A673 (cell line): ENCODE results near the gene CHPF2. TPM values are rescaled to one million over a fixed set of nuclear protein-coding genes. Genes with fewer than 3 reads are reported as not detected.

ENCODE experiments used
- BruUV-seq: library from RNA; stranded (reverse); fragments of 400-500 nt; replicated peaks from 2 replicates; lab custom pipeline; 2021; lab: Mats Ljungman, UMichigan
- CTCF ChIA-PET: fragments of 300-600 bp; sonication (Branson Sonifier 250); formaldehyde crosslinking; loops from one replicate; lab custom pipeline; 2022; ENCODE audit warnings: antibody characterized with exemption; lab: Charles Lee
- POLR2A ChIA-PET: fragments of 300-600 bp; sonication (Branson Sonifier 250); formaldehyde crosslinking; loops from one replicate; lab custom pipeline; 2022; ENCODE audit warnings: antibody characterized with exemption; ENCODE audit not compliant: low non-redundant PET; lab: Charles Lee
- DNase-seq: peaks from one replicate; pipeline ENCODE4 v3.0.0-alpha.2; 2015; ENCODE audit warnings: low spot score
- H3K27ac ChIP-seq: fragments of 200-600 bp; sonication (generic); 2 replicates; pipeline ENCODE4 v1.5.1; 2016; ENCODE audit warnings: mixed run types, low read depth, mild to moderate bottlenecking, mixed read lengths, antibody characterized with exemption, low read length; ENCODE audit not compliant: poor library complexity, severe bottlenecking
- H3K27me3 ChIP-seq: fragments of 200-600 bp; sonication (generic); replicated peaks from 2 replicates; pipeline ENCODE4 v1.6.1; 2017; ENCODE audit warnings: mixed run types, low read depth, mild to moderate bottlenecking, mixed read lengths, antibody characterized with exemption, low read length; ENCODE audit not compliant: insufficient read depth, poor library complexity
- H3K36me3 ChIP-seq: fragments of 200-600 bp; sonication (generic); 2 replicates; pipeline ENCODE4 v1.6.1; 2016; ENCODE audit warnings: mixed run types, mild to moderate bottlenecking, mixed read lengths, antibody characterized with exemption, low read length; ENCODE audit not compliant: insufficient read depth, poor library complexity, severe bottlenecking
- H3K4me1 ChIP-seq: fragments of 200-600 bp; sonication (generic); 2 replicates; pipeline ENCODE4 v1.6.1; 2017; ENCODE audit warnings: mixed run types, mild to moderate bottlenecking, mixed read lengths, antibody characterized with exemption, low read length; ENCODE audit not compliant: insufficient read depth, poor library complexity, severe bottlenecking
- H3K4me3 ChIP-seq: fragments of 200-600 bp; sonication (generic); 2 replicates; pipeline ENCODE4 v1.5.1; 2016; ENCODE audit warnings: low read depth, mixed run types, mild to moderate bottlenecking, mixed read lengths, low read length; ENCODE audit not compliant: poor library complexity, severe bottlenecking
- H3K9me3 ChIP-seq: fragments of 200-600 bp; sonication (generic); 2 replicates; pipeline ENCODE4 v1.6.1; 2016; ENCODE audit warnings: mixed run types, low read depth, mild to moderate bottlenecking, mixed read lengths, antibody characterized with exemption, low read length; ENCODE audit not compliant: poor library complexity, severe bottlenecking
- EZH2 ChIP-seq: fragments of 200-600 bp; sonication (generic); IDR thresholded peaks from 2 replicates; pipeline ENCODE4 v1.6.1; 2017; ENCODE audit warnings: borderline replicate concordance, low read depth, mild to moderate bottlenecking, mixed read lengths, antibody characterized with exemption, low read length; ENCODE audit not compliant: poor library complexity, severe bottlenecking
- intact Hi-C: fragments of 100-400 bp; cut with micrococcal nuclease; formaldehyde crosslinking; loops from one replicate; pipeline ENCODE4 v1.10.0; 2022; ENCODE audit not compliant: unreplicated experiment
- total RNA-seq: library from RNA; stranded (reverse); gene quantifications from 2 replicates; pipeline ENCODE4 v1.2.3, GENCODE V29; 2021
- TF ChIP-seq, protein P1 (sequence below): fragments of 300-800, 200-600 bp; sonication (generic); conservative IDR thresholded peaks from 2 replicates; pipeline ENCODE4 v1.5.1; 2017; ENCODE audit warnings: low read depth, mild to moderate bottlenecking, antibody characterized with exemption, low read length, moderate library complexity, mixed read lengths

CHPF2 gene
- total RNA-seq, 1 experiment from 2014 or later, result 27.1 TPM

GRCh38 chr7:151213826-151214225 is 18.5 kb upstream of the CHPF2 start:
- ChIA-PET POLR2A (no interaction called here), CTCF (no interaction called here)
- no peaks in the 10 kb centered on the region for H3K4me1 ChIP-seq
- no peaks in the 10 kb centered on the region for H3K9me3 ChIP-seq
- peaks cover 57% of the 10 kb centered on the region for H3K36me3 ChIP-seq
- H3K27ac ChIP-seq, result no peak overlapping the region
- no peak overlapping the region for H3K4me3 ChIP-seq
- no TSS peak for BruUV-seq
- DNase-seq, result no peak
- TF ChIP-seq, protein P1, sequence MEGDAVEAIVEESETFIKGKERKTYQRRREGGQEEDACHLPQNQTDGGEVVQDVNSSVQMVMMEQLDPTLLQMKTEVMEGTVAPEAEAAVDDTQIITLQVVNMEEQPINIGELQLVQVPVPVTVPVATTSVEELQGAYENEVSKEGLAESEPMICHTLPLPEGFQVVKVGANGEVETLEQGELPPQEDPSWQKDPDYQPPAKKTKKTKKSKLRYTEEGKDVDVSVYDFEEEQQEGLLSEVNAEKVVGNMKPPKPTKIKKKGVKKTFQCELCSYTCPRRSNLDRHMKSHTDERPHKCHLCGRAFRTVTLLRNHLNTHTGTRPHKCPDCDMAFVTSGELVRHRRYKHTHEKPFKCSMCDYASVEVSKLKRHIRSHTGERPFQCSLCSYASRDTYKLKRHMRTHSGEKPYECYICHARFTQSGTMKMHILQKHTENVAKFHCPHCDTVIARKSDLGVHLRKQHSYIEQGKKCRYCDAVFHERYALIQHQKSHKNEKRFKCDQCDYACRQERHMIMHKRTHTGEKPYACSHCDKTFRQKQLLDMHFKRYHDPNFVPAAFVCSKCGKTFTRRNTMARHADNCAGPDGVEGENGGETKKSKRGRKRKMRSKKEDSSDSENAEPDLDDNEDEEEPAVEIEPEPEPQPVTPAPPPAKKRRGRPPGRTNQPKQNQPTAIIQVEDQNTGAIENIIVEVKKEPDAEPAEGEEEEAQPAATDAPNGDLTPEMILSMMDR, result no peak
- TF ChIP-seq EZH2, result no peak
- H3K27me3 ChIP-seq, result no peaks in the 10 kb centered on the region
- intact Hi-C loops, result no loop called here

- no TSS peak for BruUV-seq
- DNase-seq, result no peak
- Histone ChIP-seq H3K4me1 (no peaks in the 10 kb centered on the region), H3K27ac (no peak overlapping the region), H3K27me3 (no peaks in the 10 kb centered on the region), H3K9me3 (no peaks in the 10 kb centered on the region), H3K4me3 (no peak overlapping the region), H3K36me3 (peaks cover 69% of the 10 kb centered on the region)
- ChIA-PET POLR2A (no interaction called here), CTCF (no interaction called here)
- intact Hi-C loops, result no loop called here
- no peak for TF ChIP-seq EZH2
- TF ChIP-seq, protein P1, result no peak
Observed at GRCh38 chr7:151215396-151215795, 16.9 kb upstream of the CHPF2 start.

DNA sequence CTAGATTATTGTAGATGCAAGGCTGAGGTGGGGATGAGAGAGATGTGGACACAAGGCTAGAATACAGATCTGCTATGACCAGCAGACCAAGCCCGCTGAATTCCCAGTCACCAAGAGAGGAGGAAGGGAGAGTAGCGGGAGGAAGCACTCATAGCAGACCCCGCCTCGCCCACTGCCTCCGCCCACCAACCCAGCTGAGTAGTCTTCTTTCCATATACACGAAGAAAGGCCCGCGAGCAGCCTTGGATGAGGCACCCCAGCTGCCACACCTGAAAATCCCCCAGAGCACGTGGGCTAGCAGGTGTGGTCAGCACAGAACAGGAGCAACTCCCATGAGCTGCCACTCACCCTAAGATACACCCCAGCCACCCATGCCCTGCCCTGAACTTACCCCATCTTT is 14.1 kb upstream of the CHPF2 start:
- peaks cover 80% of the 10 kb centered on the region for H3K36me3 ChIP-seq
- no peaks in the 10 kb centered on the region for H3K4me1 ChIP-seq
- TF ChIP-seq, protein P1, result no peak
- no peak for TF ChIP-seq EZH2
- H3K9me3 ChIP-seq, result no peaks in the 10 kb centered on the region
- no peak overlapping the region for H3K4me3 ChIP-seq
- CTCF ChIA-PET, result no interaction called here
- intact Hi-C loops, result no loop called here
- no TSS peak for BruUV-seq
- no peak for DNase-seq
- POLR2A ChIA-PET, result interaction anchor here (0.7 kb wide), 1 partner anchor 113 kb away, joined by 3 read pairs; no protein-coding TSS in a partner anchor
- no peak overlapping the region for H3K27ac ChIP-seq
- no peaks in the 10 kb centered on the region for H3K27me3 ChIP-seq
